Activated gamma-delta T cell treated with Interleukin-2 at 50 U/mL for 16 hours (primary cell): ENCODE data around the gene DPM2.

Experiments used
- DNase-seq: peaks from one replicate; pipeline ENCODE4 v3.0.0-alpha.2; 2020

Gene DPM2

DNA sequence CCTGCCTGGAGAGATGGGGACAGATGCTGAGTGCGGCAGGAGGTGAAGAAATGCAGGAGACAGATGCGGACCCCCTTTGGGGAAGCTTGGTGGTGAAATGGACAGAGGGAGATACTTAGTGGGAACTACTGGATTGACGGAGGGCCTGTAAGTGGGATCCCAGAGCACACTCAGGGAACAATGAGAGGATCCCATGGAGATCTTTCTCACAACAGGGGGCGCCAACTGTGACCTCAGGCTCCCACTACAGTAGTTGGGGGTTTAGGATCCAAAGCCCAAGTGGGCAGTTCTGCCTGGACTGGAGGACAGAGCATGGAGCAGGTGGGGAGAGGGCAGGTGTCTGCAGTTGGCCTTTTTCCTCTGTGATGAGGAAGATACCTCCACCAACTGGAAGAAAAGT, 3.4 kb downstream of the DPM2 start:
- no peak for DNase-seq

- no peak for DNase-seq
These were observed 6.4 kb downstream of the DPM2 start for GRCh38 chr9:127931092-127931881.

- DNase-seq, result peak; percentile 63
These were observed 7.2 kb downstream of the DPM2 start, which contains the start of gene PIP5KL1 for GRCh38 chr9:127930231-127931091. PIP5KL1 (minus strand) TSS chr9:127930777; CDS start chr9:127930752, 25 bp downstream.

- DNase-seq, result no peak
These were observed 8.1 kb downstream of the DPM2 start for GRCh38 chr9:127929625-127929979.

DNA sequence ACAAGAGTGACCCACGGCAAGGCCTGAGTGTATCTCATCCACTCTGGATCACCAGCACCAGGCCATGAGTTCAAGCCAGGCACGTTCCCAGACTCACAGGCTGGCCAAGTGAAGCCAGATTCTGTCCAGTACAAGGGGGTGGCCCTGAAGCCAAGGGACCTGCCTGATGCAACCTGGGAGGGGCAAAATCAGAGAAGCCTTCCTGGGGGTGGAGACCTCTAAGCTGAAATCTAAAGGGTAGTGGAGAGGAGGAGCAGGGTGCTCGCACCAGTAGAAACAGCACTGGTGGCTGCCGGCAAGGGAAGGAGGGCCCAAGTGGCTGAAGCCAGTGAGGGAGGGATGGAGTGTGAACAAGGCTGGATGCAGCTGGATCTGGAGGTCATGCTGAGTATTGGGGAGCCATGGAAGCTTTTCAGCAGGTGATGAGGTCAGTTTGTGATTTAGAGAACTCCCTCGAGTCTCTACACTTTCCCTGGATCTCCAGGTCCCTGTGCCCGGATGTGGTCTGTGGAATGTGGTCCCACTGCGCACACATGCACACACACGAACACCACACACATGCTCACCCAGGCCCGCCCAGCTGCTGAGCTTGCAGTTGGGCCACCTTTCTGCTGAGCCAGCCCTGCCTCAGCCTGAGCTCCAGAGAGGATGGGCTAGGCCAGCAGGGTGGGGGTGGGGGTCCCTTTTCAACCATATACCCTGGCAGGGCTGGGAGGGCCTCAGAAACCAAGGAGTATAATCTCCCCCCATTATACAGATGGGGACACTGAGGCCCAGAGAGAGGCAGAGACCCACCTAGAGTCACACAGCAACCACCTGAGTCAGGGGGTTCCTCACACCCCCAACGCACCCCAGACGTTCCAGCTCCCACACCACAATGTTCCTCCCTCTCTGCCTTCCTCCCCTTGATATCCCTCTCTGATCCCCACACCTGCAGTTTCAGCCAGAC, 8.7 kb downstream of the DPM2 start:
- DNase-seq, result no peak

- DNase-seq, result no peak
These were observed 9.5 kb downstream of the DPM2 start for GRCh38 chr9:127927988-127928675.

DNA sequence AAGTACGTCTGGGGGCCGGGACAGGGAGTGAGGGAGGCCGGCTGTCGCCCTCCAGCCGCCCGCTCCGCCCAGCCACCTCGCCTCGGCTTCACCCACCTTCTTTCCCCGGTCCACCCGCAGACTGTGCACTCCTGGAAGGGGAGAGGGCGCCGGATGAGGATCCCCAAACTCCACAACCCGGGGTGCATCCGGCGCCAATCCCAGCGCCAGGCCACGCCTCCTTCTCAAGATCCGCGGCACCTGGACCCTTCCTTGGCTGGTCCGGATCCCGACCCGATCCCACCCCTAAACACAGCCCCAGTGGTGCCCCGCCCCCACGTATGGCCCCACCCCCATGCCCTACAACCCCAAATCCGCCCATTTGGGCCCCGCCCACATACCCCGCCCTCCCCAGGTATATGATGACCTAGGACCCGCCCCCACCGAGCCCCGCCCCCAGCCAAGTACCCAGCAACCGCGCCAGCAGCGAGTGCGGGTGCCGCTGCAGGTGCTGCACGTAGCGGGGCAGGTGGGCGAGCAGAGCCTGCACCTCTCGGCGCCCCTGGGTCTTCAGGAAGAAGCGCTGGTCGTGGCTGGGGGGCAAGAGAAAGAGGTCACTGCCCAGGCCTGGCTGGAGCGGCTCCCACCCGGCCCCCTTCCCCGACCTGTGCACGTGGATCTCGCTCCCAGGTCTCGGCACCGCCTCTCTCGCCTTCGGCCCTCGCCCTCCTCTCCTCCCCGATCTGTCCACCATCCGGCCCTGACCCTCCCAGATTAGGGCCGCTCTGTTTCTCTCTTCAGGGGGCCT, 10.3 kb downstream of the DPM2 start:
- DNase-seq, result peak; percentile 67

GRCh38 chr9:127926906-127927200, 10.8 kb downstream of the DPM2 start:
- DNase-seq, result no peak

DNA sequence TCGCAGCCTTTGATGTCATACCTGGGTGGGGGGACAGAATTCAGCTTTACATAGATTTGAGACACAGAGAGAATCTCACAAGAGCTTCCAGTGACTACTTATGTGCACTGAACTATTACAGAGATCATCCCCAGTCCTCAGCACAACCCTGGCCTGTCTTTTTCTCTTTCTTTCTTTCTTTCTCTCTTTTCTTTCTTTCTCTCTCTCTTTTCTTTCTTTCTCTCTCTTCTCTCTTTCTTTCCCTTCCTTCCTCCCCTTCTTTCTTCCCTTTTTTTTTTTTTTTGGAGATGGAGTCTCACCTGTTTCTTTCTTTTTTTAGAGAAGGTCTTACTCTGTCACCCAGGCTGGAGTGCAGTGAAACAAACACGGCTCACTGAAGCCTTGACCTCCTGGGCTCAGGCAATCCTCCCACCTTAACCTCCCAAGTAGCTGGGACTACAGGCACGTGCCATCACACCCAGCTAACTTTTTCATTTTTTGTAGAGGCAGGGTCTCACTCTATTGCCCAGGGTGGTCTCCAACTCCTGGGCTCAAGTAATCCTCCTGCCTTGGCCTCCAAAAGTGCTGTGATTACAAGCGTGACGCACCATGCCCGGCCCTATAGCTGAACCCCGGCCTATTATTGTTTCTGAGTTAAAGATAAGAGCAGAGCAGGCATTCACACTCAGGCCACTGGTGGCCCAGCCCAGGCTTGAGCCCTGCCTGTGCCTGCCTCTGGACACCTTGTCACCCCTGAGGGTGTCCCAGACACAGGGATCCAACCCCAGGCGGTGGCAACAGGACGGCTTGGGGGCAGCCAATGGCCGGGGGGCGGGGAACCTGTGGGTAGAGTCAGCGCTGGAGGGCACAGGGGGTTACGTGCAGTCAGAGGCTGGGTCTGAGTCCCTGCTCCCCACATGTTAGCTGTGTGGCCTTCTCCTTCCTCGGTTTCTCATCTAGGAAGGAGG, 11.4 kb downstream of the DPM2 start:
- no peak for DNase-seq

DNA sequence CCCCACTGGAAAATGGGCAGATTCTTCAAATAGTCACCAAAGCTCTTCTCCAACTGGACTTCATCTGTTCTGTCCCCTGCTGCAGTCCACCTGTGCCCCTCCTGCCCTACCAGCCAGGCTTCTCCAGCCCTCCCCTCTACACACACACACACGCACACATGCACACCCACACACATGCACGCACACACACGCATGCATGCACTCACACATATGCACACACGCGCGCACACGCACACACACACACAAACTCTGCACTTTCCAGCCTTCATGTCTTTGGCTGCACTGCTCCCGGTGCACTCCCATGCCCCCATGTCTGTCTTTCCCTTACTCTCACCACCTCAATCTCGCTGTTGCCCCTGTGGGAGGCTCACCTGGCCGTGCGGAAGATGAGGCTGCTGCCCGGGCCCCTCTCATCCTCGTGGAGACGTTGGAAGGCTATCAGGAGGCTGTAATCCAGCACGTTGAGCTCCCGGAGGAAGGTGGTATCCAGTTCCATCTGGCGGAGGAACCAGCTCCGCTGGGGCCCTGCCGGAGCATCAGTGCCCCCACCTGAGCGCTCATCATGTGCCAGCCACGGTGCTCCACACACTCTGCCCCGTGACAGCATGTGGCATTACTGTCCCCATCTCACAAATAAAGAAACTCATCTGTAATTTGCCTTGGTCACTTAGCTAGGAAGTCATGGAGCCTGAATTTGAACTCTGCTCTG, 12.8 kb downstream of the DPM2 start:
- no peak for DNase-seq

- no peak for DNase-seq
These were observed 13.9 kb downstream of the DPM2 start for GRCh38 chr9:127923771-127924170.

- no peak for DNase-seq
These were observed 14.6 kb downstream of the DPM2 start for GRCh38 chr9:127923046-127923445.

- DNase-seq, result peak; percentile 78
These were observed 16.0 kb downstream of the DPM2 start for GRCh38 chr9:127921557-127922120.

DNA sequence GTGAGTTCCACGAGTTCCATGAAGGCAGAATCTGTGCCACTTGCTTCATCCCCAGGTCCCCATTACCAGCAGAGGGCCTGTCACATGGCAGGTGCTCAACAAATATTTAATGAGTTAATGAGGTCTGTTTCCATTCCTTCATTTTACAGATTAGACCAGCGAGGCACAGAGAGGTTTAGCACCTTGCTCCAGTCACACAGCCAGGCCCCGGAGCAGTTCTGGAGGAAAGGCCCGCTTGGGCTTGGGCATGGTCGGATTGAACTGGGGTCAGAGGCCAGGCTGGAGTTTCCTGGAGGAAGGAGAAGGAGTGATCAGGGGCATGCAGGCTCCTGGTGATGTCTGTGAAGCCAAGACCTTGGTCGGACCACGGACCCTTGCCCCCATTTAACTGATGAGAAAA, 16.9 kb downstream of the DPM2 start:
- no peak for DNase-seq

- DNase-seq, result no peak
These were observed 18.3 kb downstream of the DPM2 start for GRCh38 chr9:127919253-127919815.

DNA sequence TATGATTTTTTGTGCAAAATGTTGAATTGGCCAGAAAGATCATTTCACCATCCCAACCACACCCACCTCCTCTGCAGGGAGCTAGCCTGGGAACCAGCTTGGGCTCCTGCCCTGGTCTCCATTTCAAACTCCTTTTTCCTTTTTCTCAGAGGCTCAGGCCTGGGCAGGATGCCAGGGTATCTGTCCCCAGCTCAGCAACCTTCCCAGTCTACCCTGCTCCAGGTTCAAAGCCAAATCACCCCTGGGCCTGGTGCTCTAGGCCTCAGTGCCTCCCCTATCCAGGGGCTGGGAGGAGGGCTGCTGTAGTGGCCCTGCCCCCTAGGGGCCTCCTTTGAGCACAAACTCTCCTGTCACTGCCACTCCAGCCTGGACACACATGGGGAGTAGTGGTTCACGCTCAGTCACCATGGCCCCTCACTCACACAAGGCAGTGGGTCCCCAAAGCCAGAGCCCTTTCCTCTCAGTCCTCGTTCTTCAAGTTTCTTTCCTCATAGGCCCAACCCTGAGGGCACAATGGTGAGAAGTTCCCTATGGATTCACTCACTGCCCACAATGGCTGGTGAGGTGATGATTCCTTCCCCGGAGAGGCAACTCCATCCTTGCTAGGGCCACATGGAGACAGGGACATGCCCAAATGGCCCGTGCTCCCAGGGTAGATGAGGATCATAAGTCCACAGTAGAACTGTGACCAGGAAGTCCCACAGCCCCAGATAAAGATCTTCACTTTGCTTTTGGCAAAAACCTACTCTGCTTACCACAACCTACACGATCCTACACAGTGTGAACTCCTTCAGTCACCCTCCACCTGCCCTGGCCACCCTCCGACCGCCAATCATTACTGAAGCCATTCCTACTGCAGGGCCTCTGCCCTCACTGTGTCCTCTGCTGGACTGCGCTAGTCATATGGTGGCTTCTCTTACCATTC, 19.2 kb downstream of the DPM2 start:
- DNase-seq, result no peak

DNA sequence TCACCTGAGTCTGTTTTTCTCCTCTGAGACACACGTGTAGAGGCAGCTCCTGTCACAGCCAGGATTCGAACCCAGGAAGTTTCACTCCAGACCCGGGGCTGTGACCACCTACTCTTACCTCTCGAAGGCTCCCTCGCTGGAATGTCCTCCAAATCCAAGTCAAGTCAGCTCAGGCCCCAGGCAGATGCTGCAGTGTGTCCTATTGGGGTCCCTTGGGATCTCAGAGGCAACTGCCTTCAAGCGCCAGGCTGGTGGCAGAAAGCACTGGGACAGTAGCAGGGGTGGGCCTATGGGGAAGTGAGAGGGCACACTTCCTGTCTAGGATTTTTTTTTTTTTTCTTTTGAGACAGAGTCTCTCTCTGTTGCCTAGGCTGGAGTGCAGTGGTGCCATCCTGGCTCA, 20.1 kb downstream of the DPM2 start:
- DNase-seq, result no peak
